SU-DHL-6 (cell line): Measurements from ENCODE around the gene OXSR1.

Experiments
- H2AFZ ChIP-seq: fragments of 200-600 bp; sonication (generic); 2 replicates; pipeline ENCODE4 v1.6.1; 2014; ENCODE audit warnings: low read depth, mild to moderate bottlenecking, moderate library complexity, mixed read lengths, antibody characterized with exemption, low read length; ENCODE audit not compliant: severe bottlenecking
- H3F3A ChIP-seq: fragments of 200-600 bp; shearing (Covaris generic); 2 replicates; pipeline ENCODE4 v1.6.0; 2016; ENCODE audit warnings: antibody characterized with exemption, mild to moderate bottlenecking; ENCODE audit not compliant: insufficient read depth
- H3K27ac ChIP-seq: fragments of 200-600 bp; sonication (generic); 2 replicates; pipeline ENCODE4 v1.5.1; 2016; ENCODE audit warnings: low read depth, mild to moderate bottlenecking, low read length, moderate library complexity, mixed read lengths
- H3K27me3 ChIP-seq: fragments of 200-600 bp; sonication (generic), shearing (Covaris generic); 2 replicates; pipeline ENCODE4 v1.6.0; 2014; ENCODE audit warnings: mild to moderate bottlenecking, low read length
- H3K36me3 ChIP-seq: fragments of 200-600 bp; sonication (generic); 2 replicates; pipeline ENCODE4 v1.6.1; 2014; ENCODE audit warnings: mild to moderate bottlenecking, low read length, mixed read lengths
- H3K4me2 ChIP-seq: fragments of 300-600, 200-600 bp; shearing (Covaris generic), sonication (generic); 2 replicates; pipeline ENCODE4 v1.6.0; 2014; ENCODE audit warnings: low read length, low read depth, mild to moderate bottlenecking; ENCODE audit not compliant: poor library complexity, severe bottlenecking
- H3K4me3 ChIP-seq: fragments of 200-600 bp; sonication (generic); 2 replicates; pipeline ENCODE4 v1.5.1; 2014; ENCODE audit warnings: antibody characterized with exemption, low read length, mild to moderate bottlenecking, mixed read lengths; ENCODE audit not compliant: insufficient read depth, poor library complexity, severe bottlenecking
- H3K79me2 ChIP-seq: fragments of 200-600 bp; sonication (generic); 2 replicates; pipeline ENCODE4 v1.6.1; 2014; ENCODE audit warnings: mild to moderate bottlenecking, low read length, moderate library complexity; ENCODE audit not compliant: insufficient read depth
- H3K9ac ChIP-seq: fragments of 200-600 bp; sonication (generic); 2 replicates; pipeline ENCODE4 v1.7.0; 2014; ENCODE audit warnings: mild to moderate bottlenecking, low read length
- H3K9me2 ChIP-seq: fragments of 200-600 bp; sonication (generic); replicated peaks from 2 replicates; pipeline ENCODE4 v1.6.1; 2014; ENCODE audit warnings: low read length; ENCODE audit not compliant: insufficient read depth
- H3K9me3 ChIP-seq: fragments of 200-600 bp; sonication (generic); 2 replicates; pipeline ENCODE4 v1.6.1; 2014; ENCODE audit warnings: low read length, mixed read lengths; ENCODE audit not compliant: insufficient read depth
- H4K20me1 ChIP-seq: fragments of 200-600 bp; sonication (generic); 2 replicates; pipeline ENCODE4 v1.6.1; 2014; ENCODE audit warnings: low read depth, mild to moderate bottlenecking, antibody characterized with exemption, low read length, moderate library complexity, mixed read lengths
- CTCF ChIP-seq: fragments of 200-600 bp; sonication (generic); IDR thresholded peaks from one replicate; pipeline ENCODE4 v1.5.1; 2017; ENCODE audit warnings: antibody characterized with exemption, mild to moderate bottlenecking, low read length, moderate library complexity; ENCODE audit not compliant: insufficient read depth, poor library complexity, severe bottlenecking
- EZH2phosphoT487 ChIP-seq: fragments of 200-600 bp; sonication (generic), shearing (Covaris generic); conservative IDR thresholded peaks from 2 replicates; pipeline ENCODE4 v1.6.1; 2018; ENCODE audit warnings: mild to moderate bottlenecking, antibody characterized with exemption, low read length, moderate library complexity, mixed read lengths

The OXSR1 gene

GRCh38 chr3:38227989-38228388 is 62.7 kb downstream of the OXSR1 start:
- peaks cover 48% of the 10 kb centered on the region; the same call in 1 of the 2 replicates for H3K36me3 ChIP-seq
- no peak overlapping the region for H3K27ac ChIP-seq

GRCh38 chr3:38229036-38229435 is 63.7 kb downstream of the OXSR1 start:
- no peaks in the 10 kb centered on the region for H3F3A ChIP-seq
- no peak overlapping the region for H3K9ac ChIP-seq
- no peaks in the 10 kb centered on the region for H3K9me3 ChIP-seq
- H3K4me2 ChIP-seq: no peak overlapping the region
- no peaks in the 10 kb centered on the region for H3K79me2 ChIP-seq
- peaks cover 51% of the 10 kb centered on the region; the same call in 1 of the 2 replicates for H3K36me3 ChIP-seq
- TF ChIP-seq CTCF (no peak), EZH2phosphoT487 (no peak)
- no peak overlapping the region for H2AFZ ChIP-seq
- no peak overlapping the region for H3K27ac ChIP-seq
- H4K20me1 ChIP-seq: 0 out of 2 replicates have a peak, but pooled peaks cover 2% of the 10 kb centered on the region
- no peaks in the 10 kb centered on the region for H3K9me2 ChIP-seq
- H3K27me3 ChIP-seq: no peaks in the 10 kb centered on the region
- H3K4me3 ChIP-seq: no peak overlapping the region

More at GRCh38 chr3:38227989-38228388, 62.7 kb downstream of the OXSR1 start:
- no peaks in the 10 kb centered on the region for H3K79me2 ChIP-seq
- no peaks in the 10 kb centered on the region for H3K9me3 ChIP-seq
- no peak overlapping the region for H3K9ac ChIP-seq
- no peaks in the 10 kb centered on the region for H3K27me3 ChIP-seq
- 0 out of 2 replicates have a peak, but pooled peaks cover 2% of the 10 kb centered on the region for H4K20me1 ChIP-seq
- no peak overlapping the region for H3K4me3 ChIP-seq
- no peak overlapping the region for H3K4me2 ChIP-seq
- H3F3A ChIP-seq: no peaks in the 10 kb centered on the region
- H3K9me2 ChIP-seq: no peaks in the 10 kb centered on the region
- no peak for TF ChIP-seq EZH2phosphoT487
- no peak for TF ChIP-seq CTCF
- H2AFZ ChIP-seq: no peak overlapping the region

- Histone ChIP-seq H2AFZ (no peak overlapping the region), H4K20me1 (no peaks in the 10 kb centered on the region), H3K27ac (no peak overlapping the region), H3K9ac (no peak overlapping the region), H3F3A (no peaks in the 10 kb centered on the region; the same call in 1 of the 2 replicates), H3K9me2 (no peaks in the 10 kb centered on the region), H3K4me2 (no peak overlapping the region), H3K79me2 (no peaks in the 10 kb centered on the region), H3K4me3 (no peak overlapping the region), H3K9me3 (no peaks in the 10 kb centered on the region), H3K36me3 (peaks cover 29% of the 10 kb centered on the region; the same call in 1 of the 2 replicates), H3K27me3 (no peaks in the 10 kb centered on the region)
- TF ChIP-seq CTCF (no peak), EZH2phosphoT487 (no peak)
Observed at GRCh38 chr3:38232701-38233100, 67.4 kb downstream of the OXSR1 start.
